HG02970 (cell line): ENCODE measurements around the gene CSK.
A peak's percentile ranks its signal among the peaks of the same experiment; 100 is the strongest.

ENCODE experiments used
- ATAC-seq: cut with Tn5 transposase; IDR thresholded peaks from one replicate; pipeline ENCODE4 v1.9.1; 2021; ENCODE audit warnings: mild to moderate bottlenecking, moderate library complexity, moderate number of reproducible peaks; ENCODE audit not compliant: unreplicated experiment, low FRiP score

Gene CSK

GRCh38 chr15:74769463-74770025, 12.3 kb upstream of the CSK start:
- no peak for ATAC-seq

- ATAC-seq = no peak
These were observed 11.5 kb upstream of the CSK start for GRCh38 chr15:74770211-74770903.

- ATAC-seq = no peak
These were observed 8.6 kb upstream of the CSK start for GRCh38 chr15:74773329-74773728.

GRCh38 chr15:74773731-74774252, 8.1 kb upstream of the CSK start:
- ATAC-seq = no peak

GRCh38 chr15:74775132-74775562, 6.7 kb upstream of the CSK start:
- ATAC-seq = no peak

- no peak for ATAC-seq
These were observed 6.0 kb upstream of the CSK start for GRCh38 chr15:74775894-74776293.

GRCh38 chr15:74776821-74777768, 4.8 kb upstream of the CSK start:
- no peak for ATAC-seq

GRCh38 chr15:74777769-74778598, 3.9 kb upstream of the CSK start:
- ATAC-seq = no peak

GRCh38 chr15:74778599-74778970, 3.3 kb upstream of the CSK start:
- ATAC-seq = no peak

GRCh38 chr15:74779162-74779648, 2.7 kb upstream of the CSK start:
- ATAC-seq = no peak

- no peak for ATAC-seq
These were observed 1.1 kb upstream of the CSK start for GRCh38 chr15:74780523-74781430.

GRCh38 chr15:74782259-74783071, 585 bp downstream of the CSK start:
- ATAC-seq = peak; percentile 19

GRCh38 chr15:74783072-74783807, 1.4 kb downstream of the CSK start:
- no peak for ATAC-seq

GRCh38 chr15:74783808-74784175, 1.9 kb downstream of the CSK start:
- ATAC-seq = no peak

- no peak for ATAC-seq
These were observed 2.7 kb downstream of the CSK start for GRCh38 chr15:74784426-74785193.

GRCh38 chr15:74785194-74786032, 3.5 kb downstream of the CSK start:
- no peak for ATAC-seq
